ELR (cell line): Measurements from ENCODE around the gene FARS2.

Experiments
- DNase-seq: peaks from one replicate; pipeline ENCODE4 v3.0.0-alpha.2; 2015; ENCODE audit warnings: low read depth

Gene FARS2

GRCh38 chr6:5729080-5729434 lies 467.7 kb downstream of the FARS2 start:
- DNase-seq: peak; percentile 56

GRCh38 chr6:5729813-5730517 lies 468.7 kb downstream of the FARS2 start:
- DNase-seq: no peak

GRCh38 chr6:5730585-5731263 lies 469.4 kb downstream of the FARS2 start:
- no peak for DNase-seq

- no peak for DNase-seq
These were observed 470.1 kb downstream of the FARS2 start for GRCh38 chr6:5731435-5731834.

- DNase-seq: no peak
These were observed 471.2 kb downstream of the FARS2 start for GRCh38 chr6:5732496-5732895.

- DNase-seq: no peak
These were observed 474.9 kb downstream of the FARS2 start for GRCh38 chr6:5736016-5736738.

GRCh38 chr6:5737460-5737859 lies 476.1 kb downstream of the FARS2 start:
- DNase-seq: no peak

- no peak for DNase-seq
These were observed 476.9 kb downstream of the FARS2 start for GRCh38 chr6:5738211-5738610.

- no peak for DNase-seq
These were observed 483.2 kb downstream of the FARS2 start for GRCh38 chr6:5744497-5744896.

GRCh38 chr6:5745081-5745480 lies 483.8 kb downstream of the FARS2 start:
- no peak for DNase-seq

GRCh38 chr6:5746053-5746758 lies 484.9 kb downstream of the FARS2 start:
- DNase-seq: no peak

GRCh38 chr6:5746759-5747130 lies 485.4 kb downstream of the FARS2 start:
- DNase-seq: no peak

GRCh38 chr6:5747379-5747778 lies 486.1 kb downstream of the FARS2 start:
- no peak for DNase-seq

- DNase-seq: no peak
These were observed 487.8 kb downstream of the FARS2 start for GRCh38 chr6:5749016-5749650.

- DNase-seq: no peak
These were observed 488.4 kb downstream of the FARS2 start for GRCh38 chr6:5749651-5750215.

GRCh38 chr6:5751525-5752390 lies 490.4 kb downstream of the FARS2 start:
- DNase-seq: no peak

- peak; percentile 37 for DNase-seq
These were observed 491.0 kb downstream of the FARS2 start for GRCh38 chr6:5752391-5752680.

- no peak for DNase-seq
These were observed 491.9 kb downstream of the FARS2 start for GRCh38 chr6:5753209-5753608.

- DNase-seq: no peak
These were observed 493.6 kb downstream of the FARS2 start for GRCh38 chr6:5754904-5755303.

- DNase-seq: no peak
These were observed 498.3 kb downstream of the FARS2 start for GRCh38 chr6:5759571-5759970.

- no peak for DNase-seq
These were observed 500.1 kb downstream of the FARS2 start for GRCh38 chr6:5761370-5761769.
